ENCODE measurements around the gene PIK3CB.

- TF ChIP-seq CTCF (IDR thresholded peaks at IDR 0.05) (no peak), POLR2A (IDR thresholded peaks at IDR 0.05) (no peak)
Measured at GRCh38 chr3:138785951-138786350, 48.8 kb downstream of the PIK3CB start.

Data from thyroid gland (tissue), 4 donors.